ENCODE results near the gene EPHB1.

Gene EPHB1

DNA sequence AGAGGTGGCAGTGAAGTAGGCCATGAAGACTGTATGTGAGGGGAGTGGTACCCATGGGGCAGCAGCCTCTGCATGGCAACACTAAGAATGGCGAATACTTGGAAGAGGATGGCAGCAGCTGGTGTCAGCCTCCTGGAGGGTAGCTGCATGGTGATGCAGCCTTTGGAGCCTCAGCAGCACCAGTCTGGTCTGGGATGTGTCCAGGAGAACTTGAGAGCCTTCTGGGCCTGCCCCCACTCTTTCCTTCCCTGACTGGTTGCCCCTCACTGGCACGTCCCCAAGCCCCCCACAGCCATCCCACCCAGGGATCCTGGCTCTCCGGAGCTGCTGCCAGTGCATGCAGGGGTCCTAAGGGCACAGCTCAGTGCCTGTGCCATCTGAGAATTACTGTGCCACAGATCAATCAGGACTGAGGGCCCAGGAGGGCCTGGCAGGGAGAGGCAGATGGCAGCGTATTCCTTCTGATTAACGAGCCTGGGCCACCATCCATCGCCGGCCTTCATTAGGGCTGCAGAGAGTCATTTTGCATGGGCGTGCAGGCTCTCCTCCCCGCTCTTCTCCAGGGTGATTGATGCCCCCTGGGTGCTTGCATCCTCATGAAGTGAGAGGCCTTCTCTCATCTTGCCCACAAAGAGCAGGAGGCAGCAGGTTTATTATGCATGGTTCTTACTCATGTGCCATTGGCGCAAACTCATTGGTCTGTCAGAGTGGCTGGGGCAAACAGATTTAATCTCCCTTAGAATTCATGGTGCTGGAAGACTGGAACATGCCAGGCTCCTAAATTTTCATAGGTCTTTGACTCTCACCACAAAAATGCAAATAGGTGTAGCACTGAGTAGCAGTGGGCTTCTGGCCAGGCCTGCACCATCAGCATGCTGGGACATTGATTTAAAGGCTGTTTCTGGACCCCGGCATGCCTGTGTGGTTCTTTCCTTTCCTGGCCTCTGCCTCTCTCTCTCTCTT, 116.8 kb downstream of the EPHB1 start:
- DNase-seq (no peak), ATAC-seq (no peak)

DNA sequence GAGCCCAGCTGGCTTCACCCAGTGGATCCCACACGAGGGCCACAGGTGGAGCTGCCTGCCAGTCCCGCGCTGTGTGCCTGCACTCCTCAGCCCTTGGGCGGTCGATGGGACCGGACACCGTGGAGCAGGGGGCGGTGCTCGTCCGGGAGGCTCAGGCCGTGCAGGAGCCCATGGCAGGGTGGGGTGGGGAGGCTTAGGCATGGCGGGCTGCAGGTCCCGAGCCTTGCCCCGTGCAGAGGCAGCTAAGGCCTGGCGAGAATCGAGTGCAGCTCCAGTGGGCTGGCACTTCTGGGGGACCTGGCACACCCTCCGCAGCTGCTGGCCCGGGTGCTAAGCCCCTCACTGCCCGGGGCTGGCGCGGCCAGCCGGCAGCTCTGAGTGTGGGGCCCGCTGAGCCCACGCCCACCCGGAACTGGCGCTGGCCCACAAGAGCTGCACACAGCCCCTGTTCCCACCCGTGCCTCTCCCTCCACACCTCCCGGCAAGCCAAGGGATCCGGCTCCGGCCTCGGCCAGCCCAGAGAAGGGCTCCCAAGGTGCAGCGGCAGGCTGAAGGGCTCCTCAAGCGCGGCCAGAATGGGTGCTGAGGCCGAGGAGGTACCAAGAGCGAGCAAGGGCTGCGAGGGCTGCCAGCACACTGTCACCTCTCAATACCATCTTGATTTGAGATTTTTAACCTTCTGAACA, 121.4 kb downstream of the EPHB1 start:
- no peak for DNase-seq
- ATAC-seq, result no peak

DNA sequence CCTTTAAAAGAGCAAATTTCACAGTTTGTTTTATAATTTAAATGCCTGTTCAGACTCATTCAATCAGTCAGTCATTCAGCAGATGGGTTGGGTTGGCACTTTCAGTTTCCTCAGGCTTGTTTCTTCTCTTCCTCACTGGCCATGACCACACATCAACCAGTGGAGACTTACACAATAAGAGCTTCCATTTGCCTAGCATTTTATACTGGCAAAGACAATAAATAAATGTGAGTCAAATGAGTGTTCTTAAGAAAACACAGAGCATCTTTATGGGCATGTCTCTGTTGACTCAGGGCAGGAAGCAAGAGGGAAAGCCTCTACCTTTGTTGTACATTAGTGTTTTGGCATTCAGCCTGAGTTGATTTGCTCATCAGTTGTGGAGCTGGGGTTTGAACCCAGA, 122.6 kb downstream of the EPHB1 start:
- ATAC-seq (no peak), DNase-seq (no peak)

DNA sequence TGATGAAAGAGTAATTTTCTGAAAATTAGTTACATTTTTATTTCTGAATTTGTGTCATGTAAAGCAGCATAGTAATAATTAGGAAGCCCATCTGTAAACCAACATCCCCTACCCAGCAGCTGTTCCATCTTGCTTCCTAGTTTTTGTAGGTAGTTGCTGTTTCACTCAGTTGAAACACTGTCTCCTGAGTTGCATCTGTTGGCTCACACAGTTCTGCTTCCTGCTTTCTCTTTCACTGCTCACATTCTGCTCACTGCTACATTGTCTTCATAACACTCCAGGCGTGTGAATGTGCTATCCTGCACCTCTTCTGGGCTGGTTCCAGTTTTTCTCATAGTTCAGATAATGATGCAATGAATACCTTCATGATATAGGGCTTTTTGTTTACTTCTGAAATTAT, 123.4 kb downstream of the EPHB1 start:
- no peak for ATAC-seq
- no peak for DNase-seq

DNA sequence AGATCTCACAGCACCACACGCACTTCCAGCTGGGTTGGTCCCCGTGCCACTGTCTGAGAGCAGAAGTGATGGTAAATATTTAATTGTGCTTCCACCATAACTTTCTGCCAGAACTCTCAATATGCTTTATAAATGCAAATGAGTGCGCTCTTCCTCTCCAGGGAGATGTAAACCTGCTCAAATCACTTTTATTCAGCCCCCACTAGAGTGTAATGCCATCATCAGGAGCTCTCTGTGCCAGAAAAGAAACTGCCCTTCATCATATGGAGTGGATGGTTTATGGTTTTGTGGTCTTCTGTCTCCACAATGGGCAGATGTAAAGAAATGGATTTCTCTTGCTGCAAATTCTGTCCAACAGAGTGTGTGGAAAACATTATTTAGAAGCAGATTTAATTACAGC, 127.0 kb downstream of the EPHB1 start:
- DNase-seq (no peak), ATAC-seq (no peak)

DNA sequence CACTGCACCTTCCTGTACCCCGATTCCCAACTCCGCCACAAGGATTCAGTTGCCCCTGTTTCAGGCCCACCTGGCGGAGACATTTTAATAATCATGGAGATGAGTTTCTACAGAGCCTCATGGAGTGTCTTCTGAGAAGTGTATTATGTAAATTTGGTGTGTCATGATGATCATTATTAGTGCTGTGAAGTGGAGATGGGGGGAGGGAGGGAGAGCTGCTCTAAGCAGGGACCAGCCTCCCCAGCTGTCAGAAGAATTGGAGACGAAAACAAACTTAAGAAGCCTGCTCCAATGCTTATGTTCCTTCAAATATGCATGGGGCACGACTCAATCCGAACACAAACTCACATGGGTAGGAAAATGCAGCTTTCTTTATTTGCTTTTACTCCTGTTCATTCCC, 127.8 kb downstream of the EPHB1 start:
- DNase-seq (no peak), ATAC-seq (no peak)

DNA sequence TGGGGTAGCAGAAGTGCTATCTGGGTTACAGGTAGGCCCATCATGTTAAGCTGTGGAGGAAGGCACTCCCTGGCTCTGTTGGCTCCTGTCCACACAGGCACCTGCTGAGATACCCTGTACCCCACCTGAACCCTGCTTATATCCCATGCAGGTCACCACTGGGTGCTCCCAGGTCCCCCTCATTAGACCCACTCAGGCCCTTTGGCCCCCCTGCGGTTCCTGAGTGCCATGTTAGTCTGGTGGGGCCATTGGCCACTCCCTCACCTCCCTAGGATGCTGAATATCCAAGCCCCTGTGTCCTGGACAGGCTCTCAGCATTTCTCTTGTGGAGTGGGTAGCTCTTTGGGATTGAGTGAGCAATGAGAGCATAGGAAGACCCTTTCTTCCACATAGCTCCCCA, 128.2 kb downstream of the EPHB1 start:
- ATAC-seq (no peak), DNase-seq (no peak)

DNA sequence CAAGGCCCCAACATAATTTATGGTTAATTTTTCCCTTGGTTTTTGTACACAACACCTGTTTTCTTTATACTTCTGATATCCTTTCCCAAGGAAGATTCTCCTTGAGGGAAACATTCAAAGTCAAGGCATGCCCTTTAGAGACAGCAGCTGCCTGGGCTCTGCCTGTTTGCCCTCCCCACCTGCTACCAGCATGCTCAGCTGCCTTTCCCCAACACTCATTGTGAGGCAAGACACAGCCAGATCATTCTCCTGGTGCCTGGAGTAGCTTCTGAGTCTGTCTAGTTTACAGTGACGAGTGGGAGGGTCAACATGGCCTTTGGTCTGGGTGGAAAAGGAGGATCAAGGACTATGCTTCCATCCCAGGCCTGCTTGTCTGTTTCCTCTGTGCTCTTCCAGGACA, 132.5 kb downstream of the EPHB1 start:
- no peak for DNase-seq
- ATAC-seq, result no peak

DNA sequence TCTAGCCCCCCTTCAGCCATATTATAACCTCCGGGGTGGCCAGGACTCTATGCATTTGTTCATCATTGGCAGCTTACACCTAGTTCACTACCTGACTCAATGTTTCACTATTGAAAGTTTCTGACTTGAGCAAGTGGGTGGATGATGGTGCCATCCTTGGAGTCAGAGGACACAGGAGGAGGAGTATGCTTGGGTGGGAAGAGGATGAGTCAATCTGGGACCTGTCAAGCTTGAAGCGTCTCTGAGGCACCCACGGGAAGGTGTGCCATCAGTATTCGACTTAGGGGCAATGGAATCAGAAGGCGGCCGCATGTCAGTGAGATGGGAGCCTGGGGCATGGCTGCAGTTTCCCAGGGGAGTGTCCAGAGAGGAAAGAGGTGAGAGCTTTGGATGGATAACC, 133.3 kb downstream of the EPHB1 start:
- DNase-seq, result no peak
- no peak for ATAC-seq

DNA sequence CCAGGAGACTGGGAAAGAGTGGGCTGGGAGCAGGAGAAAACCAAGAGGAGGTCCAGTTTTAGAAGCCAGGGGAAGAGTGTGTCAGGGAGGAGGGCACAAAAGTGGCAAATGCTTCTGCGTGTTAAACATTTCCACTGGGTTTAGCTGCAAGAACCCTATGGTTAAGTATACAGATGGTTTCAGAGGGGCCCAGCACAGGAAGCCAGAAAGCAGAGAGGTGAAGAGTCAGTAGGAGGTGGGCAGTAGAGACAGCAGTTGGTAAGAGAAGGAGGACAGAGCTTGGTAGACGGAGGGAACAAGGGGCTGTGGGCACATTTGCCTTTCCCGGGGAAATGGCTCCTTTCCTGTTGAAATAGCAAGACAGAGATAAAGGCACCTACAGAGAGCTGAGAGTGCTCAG, 133.8 kb downstream of the EPHB1 start:
- no peak for DNase-seq
- ATAC-seq, result no peak

DNA sequence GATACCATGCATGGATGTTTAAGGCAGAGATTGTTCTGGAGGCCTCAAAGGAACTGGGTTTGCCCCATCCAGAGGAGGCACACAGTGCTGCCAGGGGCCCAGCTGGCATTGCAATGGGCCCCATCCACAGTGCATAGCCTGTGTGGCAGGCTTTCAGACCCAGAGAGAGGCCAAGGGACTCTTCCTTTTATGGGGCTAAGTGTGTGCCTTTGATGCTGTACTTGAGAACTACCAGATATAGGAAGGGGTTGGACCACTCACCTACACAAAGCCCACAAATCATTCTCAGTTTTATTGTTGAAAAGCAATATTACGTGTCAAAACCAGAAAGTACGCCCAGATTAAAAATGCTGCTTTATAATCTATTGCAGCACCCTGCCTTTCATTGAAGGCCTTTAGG, 134.9 kb downstream of the EPHB1 start:
- no peak for ATAC-seq
- DNase-seq, result no peak

DNA sequence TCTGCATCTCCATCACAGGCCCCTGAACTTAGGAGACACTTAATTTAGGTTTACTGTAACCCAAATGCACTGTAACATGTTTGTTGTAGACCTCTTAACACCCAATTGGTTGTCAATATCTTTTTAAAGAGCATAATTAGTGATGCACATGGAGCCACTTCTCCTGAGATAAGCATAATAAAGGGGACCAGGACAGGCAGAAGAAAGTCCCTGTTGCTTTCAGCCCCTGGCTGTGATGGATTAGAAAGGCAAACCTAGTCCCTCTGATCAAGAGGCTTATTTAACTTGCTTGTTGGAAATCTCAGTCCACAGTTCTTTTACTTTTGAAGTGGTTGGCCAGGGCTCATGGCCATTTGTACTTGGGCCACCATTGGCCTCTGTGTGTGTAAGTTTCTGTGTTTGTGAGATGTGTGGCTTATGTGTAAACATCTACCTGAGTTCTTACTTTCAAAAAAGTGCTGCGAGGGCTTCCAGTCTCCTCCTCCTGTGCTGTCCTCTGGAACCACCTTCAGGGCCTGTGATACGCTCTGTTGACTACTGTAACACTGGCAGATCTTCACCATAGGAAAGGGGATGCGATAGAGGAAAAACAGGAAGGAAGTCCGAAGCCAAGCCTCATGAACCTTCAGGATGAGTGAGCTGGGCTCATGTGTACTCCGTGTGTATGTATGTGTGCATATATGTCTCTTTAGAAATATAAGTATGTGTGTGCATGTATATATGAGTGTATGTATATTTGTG, 136.2 kb downstream of the EPHB1 start:
- ATAC-seq, result no peak

DNA sequence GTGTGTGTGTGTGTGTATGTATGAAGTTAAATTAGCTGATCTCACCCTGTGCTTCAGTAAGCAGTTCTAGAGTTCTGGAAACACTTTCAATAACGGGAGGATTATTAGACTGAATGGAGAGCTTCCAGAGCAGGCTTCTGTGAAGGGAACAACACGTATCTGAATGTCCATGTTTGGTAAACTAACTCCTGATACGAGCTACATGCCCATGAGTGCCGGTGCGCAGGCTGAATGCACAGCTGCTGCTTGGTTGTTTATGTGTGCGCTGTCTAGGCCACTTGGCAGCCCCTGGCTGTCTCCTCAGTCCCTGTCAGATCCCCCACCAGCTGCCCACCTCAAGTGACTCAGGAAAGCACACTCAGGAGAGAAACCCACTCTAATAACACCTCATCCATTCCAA, 137.0 kb downstream of the EPHB1 start:
- ATAC-seq (no peak), DNase-seq (no peak)

More for the DNA sequence above, 136.2 kb downstream of the EPHB1 start:
- DNase-seq, result no peak

DNA sequence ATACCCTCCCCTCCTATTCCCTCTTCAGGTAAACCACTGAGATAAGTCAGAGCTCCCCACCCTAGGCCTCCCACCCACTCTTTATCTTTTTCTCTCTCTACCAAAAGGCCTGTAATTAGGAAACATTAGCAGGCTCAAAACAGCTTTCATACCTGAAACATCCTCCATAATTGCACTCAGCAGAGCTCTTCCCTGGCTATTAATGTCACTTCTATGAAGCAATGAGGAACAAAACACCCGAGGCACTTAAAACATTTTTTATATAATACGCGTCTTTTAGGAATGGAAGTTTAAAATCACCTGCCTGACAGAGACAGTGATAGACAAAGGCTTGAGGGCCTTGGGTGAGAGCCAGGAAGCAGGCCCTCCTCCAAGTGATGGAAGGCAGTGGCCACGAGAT, 138.9 kb downstream of the EPHB1 start:
- DNase-seq (no peak), ATAC-seq (no peak)

DNA sequence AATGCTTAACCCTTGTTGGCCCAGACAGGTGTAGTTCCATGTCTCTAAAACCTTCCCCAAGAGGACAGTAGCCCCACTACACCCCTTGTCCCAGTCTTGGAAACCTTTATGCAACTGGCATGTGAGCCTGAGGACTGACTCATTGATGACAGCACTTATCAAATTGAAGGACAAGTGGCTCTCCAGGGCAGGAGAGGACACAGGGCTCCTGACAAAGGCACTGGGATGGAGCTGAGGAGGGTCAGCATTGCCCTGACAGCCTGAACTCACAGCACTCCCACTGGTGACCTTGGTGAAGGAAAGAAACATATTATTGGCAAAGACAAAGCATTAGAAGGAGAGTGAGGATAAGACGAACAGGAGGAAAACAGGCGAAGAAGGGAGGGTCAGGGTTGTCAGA, 139.9 kb downstream of the EPHB1 start:
- ATAC-seq, result no peak

DNA sequence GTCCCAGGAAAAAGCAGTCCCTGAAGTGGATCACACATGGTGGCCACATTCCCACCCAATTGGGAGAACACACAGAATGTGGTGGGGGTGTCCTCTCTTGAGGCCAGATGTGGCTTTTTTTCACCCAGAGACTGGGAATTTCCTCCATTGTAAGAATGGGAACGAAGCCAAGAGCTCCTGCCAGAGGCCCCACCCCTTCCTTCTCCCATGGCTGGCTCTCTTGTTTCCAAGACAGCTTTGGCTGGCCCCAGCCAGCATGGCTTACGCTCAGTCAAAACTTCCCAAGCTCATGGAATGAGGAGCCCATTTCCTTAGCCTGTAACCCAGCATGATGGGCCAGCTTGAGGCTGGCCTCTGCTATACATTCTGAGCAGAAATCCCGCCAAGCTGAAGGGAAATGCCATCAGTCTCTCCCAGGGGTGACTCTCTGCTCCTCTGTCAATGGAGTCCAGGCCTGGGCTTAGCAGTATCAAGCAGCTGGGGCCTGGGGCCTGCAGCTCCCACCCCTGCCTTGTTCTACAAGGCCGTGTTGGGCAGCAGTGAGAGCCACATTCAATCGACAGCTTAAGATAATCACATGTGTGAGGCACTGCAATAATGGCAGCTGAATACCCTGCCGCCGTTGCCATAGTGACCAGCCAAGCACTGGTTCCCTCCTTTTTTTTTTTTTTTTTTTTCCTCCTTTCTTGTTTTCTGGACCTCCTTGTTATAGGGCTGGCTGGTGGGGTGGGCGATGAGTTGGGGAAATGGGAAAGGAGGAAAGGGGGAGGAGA, 142.4 kb downstream of the EPHB1 start:
- ATAC-seq, result no peak
- DNase-seq, result no peak

More for the DNA sequence above, 139.9 kb downstream of the EPHB1 start:
- DNase-seq, result no peak

DNA sequence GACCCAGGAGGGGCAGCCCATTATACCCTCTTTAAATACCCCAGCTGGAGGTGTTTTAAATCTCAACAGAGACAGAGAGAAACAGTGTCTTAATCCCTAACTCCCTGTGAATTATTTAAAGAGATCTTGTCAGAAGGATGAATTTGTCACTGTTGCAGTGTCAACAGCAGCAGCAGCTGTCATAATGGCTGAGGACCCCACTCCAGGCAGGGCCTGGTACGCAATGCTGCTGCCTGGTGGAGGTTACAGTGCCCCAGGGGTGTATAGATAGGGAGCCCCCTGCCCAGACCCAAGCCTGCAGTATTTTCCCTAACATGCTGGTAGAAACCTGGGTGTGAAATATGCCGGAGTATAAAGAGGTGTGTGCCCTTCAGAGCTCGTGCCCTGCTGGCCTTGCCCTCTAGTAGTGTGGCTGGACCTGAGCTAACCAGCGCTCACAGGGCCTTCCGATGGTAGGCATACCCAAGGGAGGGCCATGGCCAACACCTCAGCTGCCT, 143.0 kb downstream of the EPHB1 start:
- ATAC-seq, result no peak

DNA sequence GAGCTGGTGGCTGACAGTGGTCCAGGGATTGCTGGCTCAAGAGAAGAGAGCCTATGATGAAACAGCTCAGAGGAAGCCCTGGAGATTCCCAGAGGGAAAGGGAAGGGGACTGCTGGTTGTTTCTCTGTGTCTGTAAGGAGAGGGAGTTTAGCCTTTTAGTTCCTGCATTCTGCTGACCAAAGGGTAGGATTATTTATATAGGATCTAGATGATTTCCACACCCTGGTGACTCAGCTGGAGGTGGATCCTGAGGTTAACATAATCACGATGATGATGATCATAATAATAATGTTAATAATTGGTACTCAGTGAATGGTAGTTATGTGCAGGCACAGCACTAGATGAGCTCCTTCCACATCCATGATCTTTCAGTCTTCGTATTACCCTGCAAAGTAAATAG, 144.9 kb downstream of the EPHB1 start:
- ATAC-seq (no peak), DNase-seq (no peak)

More for the DNA sequence above, 143.0 kb downstream of the EPHB1 start:
- no peak for DNase-seq

DNA sequence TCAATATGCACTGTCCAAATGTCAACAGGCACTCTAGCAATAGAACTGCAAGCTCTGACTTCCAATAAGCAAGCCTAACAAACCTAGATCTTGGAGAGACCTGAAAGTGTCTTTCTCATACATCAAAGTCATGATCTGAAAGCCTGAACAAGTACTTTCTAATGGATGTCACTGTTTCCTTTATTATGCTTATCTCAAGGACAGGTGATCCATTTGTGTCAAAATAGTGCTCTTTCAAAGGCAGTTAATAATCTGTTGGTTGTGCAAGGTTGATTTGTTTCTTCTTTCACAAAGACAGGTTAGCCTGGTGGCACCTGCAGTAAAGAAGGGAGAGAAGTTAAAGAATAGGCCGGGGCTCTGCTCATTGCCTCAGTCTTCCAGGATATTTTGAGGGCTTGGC, 146.8 kb downstream of the EPHB1 start:
- DNase-seq (no peak), ATAC-seq (no peak)

DNA sequence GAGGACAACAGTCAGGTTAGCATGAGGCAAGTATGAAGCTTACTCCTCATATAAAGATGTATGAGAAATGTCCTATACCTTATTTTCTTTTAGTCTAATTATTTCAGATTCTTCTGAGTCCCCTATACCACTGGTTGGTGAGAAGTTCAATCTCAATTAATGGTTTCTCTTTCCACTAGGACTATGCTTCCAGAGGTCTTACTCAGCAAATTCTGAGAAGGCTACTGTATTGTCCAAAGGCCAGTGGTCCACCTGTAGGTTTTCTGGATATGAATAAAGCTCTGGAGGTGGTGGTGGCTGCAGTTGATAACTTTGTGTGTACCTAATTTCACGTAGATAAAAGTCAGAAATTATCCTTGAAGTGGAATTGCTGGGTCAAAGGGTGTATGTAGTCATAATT, 149.4 kb downstream of the EPHB1 start:
- ATAC-seq, result no peak

DNA sequence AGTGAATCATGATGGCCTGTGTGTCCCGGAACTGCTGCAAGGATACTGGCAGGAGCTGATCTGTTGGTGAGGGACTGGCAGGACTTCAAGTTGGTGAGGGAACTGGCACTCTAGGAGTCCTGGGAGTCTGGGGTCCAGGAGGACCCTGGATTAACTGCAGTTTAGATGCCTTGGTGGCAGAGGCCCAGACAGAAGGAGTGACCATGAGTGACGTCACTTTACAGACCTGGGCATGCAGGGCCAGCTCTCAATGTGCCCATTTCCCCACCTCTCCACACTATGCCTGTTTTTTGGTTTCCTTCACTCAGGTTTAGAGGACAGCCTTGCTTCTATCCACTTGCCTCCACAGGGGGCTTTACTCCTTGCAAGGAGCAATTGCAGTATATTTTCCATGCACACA, 154.1 kb downstream of the EPHB1 start:
- no peak for ATAC-seq
- DNase-seq, result no peak

More for the DNA sequence above, 149.4 kb downstream of the EPHB1 start:
- DNase-seq, result no peak

DNA sequence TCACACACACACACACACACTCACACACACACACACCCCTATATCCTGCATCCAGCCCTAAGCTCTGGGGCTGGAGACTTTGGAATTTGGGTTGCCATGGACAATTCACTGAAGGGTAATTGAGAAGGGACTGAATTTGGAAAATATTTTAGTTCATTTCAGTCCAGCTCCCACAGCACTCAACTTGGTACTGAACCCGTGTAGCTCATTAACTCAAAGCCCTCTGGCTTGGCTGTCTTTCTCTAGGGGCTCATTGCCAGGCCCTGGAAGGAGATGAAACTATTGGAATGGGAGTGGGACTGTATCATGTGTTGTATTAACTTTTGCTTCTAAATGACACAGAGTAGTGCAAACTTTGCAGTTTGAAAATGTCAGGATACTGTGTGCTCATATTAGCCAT, 157.3 kb downstream of the EPHB1 start:
- no peak for ATAC-seq
- no peak for DNase-seq
